Sigmoid colon (tissue), 4 donors: ENCODE data around the gene TSPAN5.

Experiments
- CTCF ChIP-seq, 4 experiments: fragments of 450-650 bp in 3 of 4; fragments of 200-600 bp in 1 of 4; IDR thresholded peaks; one replicate each; pipeline ENCODE4 v1.5.1; 2016 to 2019; ENCODE audit warnings: antibody characterized with exemption in 4 of 4, mild to moderate bottlenecking in 3 of 4, moderate library complexity in 2 of 4
- POLR2A ChIP-seq, 2 donors: fragments of 450-650 bp; IDR thresholded peaks; one replicate each; pipeline ENCODE4 v1.6.1; 2016; ENCODE audit warnings: antibody characterized with exemption in 2 of 2, mild to moderate bottlenecking in 2 of 2, moderate library complexity in 2 of 2
- POLR2AphosphoS5 ChIP-seq, 4 donors: sonication (generic); formaldehyde crosslinking; IDR thresholded peaks; one replicate each; pipeline ENCODE4 v1.6.1; 2017; ENCODE audit warnings: antibody characterized with exemption in 4 of 4

GRCh38 chr4:98605216-98605615 lies 53.2 kb downstream of the TSPAN5 start:
- TF ChIP-seq CTCF (IDR thresholded peaks at IDR 0.05), result no peak
- no peak for TF ChIP-seq POLR2A (IDR thresholded peaks at IDR 0.05)
- no peak for TF ChIP-seq POLR2AphosphoS5 (IDR thresholded peaks at IDR 0.05)
